Measurements from ENCODE around the gene NCAPH2. TPM values are rescaled to one million over a fixed set of nuclear protein-coding genes. Genes with fewer than 3 reads are reported as not detected.

The NCAPH2 gene
- total and polyA plus RNA-seq, 9 of the 15 experiments (the other 6 are each of a cell fraction or from before 2014, with no cell fraction given): 3.6 to 88.6 (median 32.4) TPM

GRCh38 chr22:50526108-50526833, 18.2 kb downstream of the NCAPH2 start (continued):
- TF ChIP-seq, protein P1, sequence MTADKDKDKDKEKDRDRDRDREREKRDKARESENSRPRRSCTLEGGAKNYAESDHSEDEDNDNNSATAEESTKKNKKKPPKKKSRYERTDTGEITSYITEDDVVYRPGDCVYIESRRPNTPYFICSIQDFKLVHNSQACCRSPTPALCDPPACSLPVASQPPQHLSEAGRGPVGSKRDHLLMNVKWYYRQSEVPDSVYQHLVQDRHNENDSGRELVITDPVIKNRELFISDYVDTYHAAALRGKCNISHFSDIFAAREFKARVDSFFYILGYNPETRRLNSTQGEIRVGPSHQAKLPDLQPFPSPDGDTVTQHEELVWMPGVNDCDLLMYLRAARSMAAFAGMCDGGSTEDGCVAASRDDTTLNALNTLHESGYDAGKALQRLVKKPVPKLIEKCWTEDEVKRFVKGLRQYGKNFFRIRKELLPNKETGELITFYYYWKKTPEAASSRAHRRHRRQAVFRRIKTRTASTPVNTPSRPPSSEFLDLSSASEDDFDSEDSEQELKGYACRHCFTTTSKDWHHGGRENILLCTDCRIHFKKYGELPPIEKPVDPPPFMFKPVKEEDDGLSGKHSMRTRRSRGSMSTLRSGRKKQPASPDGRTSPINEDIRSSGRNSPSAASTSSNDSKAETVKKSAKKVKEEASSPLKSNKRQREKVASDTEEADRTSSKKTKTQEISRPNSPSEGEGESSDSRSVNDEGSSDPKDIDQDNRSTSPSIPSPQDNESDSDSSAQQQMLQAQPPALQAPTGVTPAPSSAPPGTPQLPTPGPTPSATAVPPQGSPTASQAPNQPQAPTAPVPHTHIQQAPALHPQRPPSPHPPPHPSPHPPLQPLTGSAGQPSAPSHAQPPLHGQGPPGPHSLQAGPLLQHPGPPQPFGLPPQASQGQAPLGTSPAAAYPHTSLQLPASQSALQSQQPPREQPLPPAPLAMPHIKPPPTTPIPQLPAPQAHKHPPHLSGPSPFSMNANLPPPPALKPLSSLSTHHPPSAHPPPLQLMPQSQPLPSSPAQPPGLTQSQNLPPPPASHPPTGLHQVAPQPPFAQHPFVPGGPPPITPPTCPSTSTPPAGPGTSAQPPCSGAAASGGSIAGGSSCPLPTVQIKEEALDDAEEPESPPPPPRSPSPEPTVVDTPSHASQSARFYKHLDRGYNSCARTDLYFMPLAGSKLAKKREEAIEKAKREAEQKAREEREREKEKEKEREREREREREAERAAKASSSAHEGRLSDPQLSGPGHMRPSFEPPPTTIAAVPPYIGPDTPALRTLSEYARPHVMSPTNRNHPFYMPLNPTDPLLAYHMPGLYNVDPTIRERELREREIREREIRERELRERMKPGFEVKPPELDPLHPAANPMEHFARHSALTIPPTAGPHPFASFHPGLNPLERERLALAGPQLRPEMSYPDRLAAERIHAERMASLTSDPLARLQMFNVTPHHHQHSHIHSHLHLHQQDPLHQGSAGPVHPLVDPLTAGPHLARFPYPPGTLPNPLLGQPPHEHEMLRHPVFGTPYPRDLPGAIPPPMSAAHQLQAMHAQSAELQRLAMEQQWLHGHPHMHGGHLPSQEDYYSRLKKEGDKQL (CRISPR knock-in tag; IDR thresholded peaks at IDR 0.05; ENCODE audit: borderline replicate concordance): no peak
- TF ChIP-seq, protein P2, sequence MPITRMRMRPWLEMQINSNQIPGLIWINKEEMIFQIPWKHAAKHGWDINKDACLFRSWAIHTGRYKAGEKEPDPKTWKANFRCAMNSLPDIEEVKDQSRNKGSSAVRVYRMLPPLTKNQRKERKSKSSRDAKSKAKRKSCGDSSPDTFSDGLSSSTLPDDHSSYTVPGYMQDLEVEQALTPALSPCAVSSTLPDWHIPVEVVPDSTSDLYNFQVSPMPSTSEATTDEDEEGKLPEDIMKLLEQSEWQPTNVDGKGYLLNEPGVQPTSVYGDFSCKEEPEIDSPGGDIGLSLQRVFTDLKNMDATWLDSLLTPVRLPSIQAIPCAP (CRISPR knock-in tag; IDR thresholded peaks at IDR 0.05; ENCODE audit: borderline replicate concordance): no peak
- TF ChIP-seq RB1 (IDR thresholded peaks at IDR 0.05; ENCODE audit: low read depth) (peak; percentile 46; the same call in 1 of the 2 replicates), ETS1 (conservative IDR thresholded peaks at IDR 0.05; ENCODE audit: control insufficient read depth, low read depth, low read length) (0 out of 2 replicates have a peak, but pooled peaks have one; percentile 20), XRCC4 (IDR thresholded peaks at IDR 0.05; ENCODE audit: extremely low read depth, insufficient read depth, insufficient read length) (no peak), ZNF41 (CRISPR knock-in tag; conservative IDR thresholded peaks at IDR 0.05) (no peak), HCFC1 (IDR thresholded peaks at IDR 0.05; ENCODE audit: low read depth, low read length) (no peak), ELF4 (CRISPR knock-in tag; IDR thresholded peaks at IDR 0.05) (no peak), NCOA4 (IDR thresholded peaks at IDR 0.05; ENCODE audit: partially characterized antibody) (no peak), JUN (IDR thresholded peaks at IDR 0.05; ENCODE audit: borderline replicate concordance, low read depth, low read length) (no peak), JUN (CRISPR knock-in tag; IDR thresholded peaks at IDR 0.05; ENCODE audit: borderline replicate concordance) (0 out of 2 replicates have a peak, but pooled peaks have one; percentile 28), ZBED1 (IDR thresholded peaks at IDR 0.05) (no peak), SREBF1 (IDR thresholded peaks at IDR 0.05; ENCODE audit: borderline replicate concordance, low read depth, low read length) (no peak), FOSL1 (tag; conservative IDR thresholded peaks at IDR 0.05) (no peak), SIX5 (IDR thresholded peaks at IDR 0.05; ENCODE audit: borderline replicate concordance in 1 of 2, insufficient read depth in 1 of 2, low read depth in 1 of 2, low read length in 2 of 2) (no peak), ZEB2 (IDR thresholded peaks at IDR 0.05) (no peak), MTA3 (IDR thresholded peaks at IDR 0.05; ENCODE audit: borderline replicate concordance) (peak; percentile 60; the same call in 1 of the 2 replicates)
- TF ChIP-seq, protein P3, sequence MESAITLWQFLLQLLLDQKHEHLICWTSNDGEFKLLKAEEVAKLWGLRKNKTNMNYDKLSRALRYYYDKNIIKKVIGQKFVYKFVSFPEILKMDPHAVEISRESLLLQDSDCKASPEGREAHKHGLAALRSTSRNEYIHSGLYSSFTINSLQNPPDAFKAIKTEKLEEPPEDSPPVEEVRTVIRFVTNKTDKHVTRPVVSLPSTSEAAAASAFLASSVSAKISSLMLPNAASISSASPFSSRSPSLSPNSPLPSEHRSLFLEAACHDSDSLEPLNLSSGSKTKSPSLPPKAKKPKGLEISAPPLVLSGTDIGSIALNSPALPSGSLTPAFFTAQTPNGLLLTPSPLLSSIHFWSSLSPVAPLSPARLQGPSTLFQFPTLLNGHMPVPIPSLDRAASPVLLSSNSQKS (CRISPR knock-in tag; IDR thresholded peaks at IDR 0.05): no peak
